K562 (cell line): ENCODE measurements around the gene CEP57. TPM values are rescaled to one million over a fixed set of nuclear protein-coding genes. Genes with fewer than 3 reads are reported as not detected.
A peak's percentile ranks its signal among the peaks of the same experiment; 100 is the strongest.

Experiments
- ADNP ChIP-seq: fragments of 200-800 bp; sonication (Bioruptor generic); IDR thresholded peaks from 2 replicates; pipeline ENCODE4 v1.6.1; 2016; ENCODE audit warnings: missing genetic modification characterization, missing compliant biosample characterization
- CAMTA2 ChIP-seq: fragments of 250-450 bp; sonication (Bioruptor Pico); conservative IDR thresholded peaks from 2 replicates; pipeline ENCODE4 v1.5.1; 2022
- CEBPZ ChIP-seq: fragments of 150-350 bp; IDR thresholded peaks from 2 replicates; pipeline ENCODE4 v1.6.1; 2014; ENCODE audit warnings: low read depth, mild to moderate bottlenecking, low read length, borderline replicate concordance
- COPS2 ChIP-seq: fragments of 450-650 bp; conservative IDR thresholded peaks from 2 replicates; pipeline ENCODE4 v1.6.1; 2016; ENCODE audit warnings: mild to moderate bottlenecking, moderate library complexity
- E2F1 ChIP-seq: sonication (generic); formaldehyde crosslinking; IDR thresholded peaks from 2 replicates; pipeline ENCODE4 v1.8.1; 2023; ENCODE audit warnings: mild to moderate bottlenecking, missing genetic modification reagents, moderate library complexity
- ETV5 ChIP-seq: sonication (generic); formaldehyde crosslinking; IDR thresholded peaks from 2 replicates; pipeline ENCODE4 v1.4.0; 2020; ENCODE audit warnings: low read depth, mild to moderate bottlenecking, missing genetic modification reagents
- HMG20A ChIP-seq: fragments of 450-650 bp; formaldehyde crosslinking; conservative IDR thresholded peaks from 2 replicates; pipeline ENCODE4 v1.4.0; 2020; ENCODE audit warnings: mild to moderate bottlenecking, mixed read lengths
- HNRNPK ChIP-seq: fragments of 200-400 bp; formaldehyde crosslinking; IDR thresholded peaks from one replicate; pipeline ENCODE4 v1.6.1; 2018; ENCODE audit warnings: mild to moderate bottlenecking, low read depth, low read length; ENCODE audit not compliant: poor library complexity, severe bottlenecking
- HOMEZ ChIP-seq: fragments of 250-450 bp; sonication (Bioruptor Pico); IDR thresholded peaks from 2 replicates; pipeline ENCODE4 v1.4.0; 2020; ENCODE audit warnings: mild to moderate bottlenecking, moderate library complexity
- ILK ChIP-seq: fragments of 450-650 bp; IDR thresholded peaks from 2 replicates; pipeline ENCODE4 v1.6.1; 2016; ENCODE audit warnings: missing genetic modification characterization, low read depth, mild to moderate bottlenecking, missing compliant biosample characterization, moderate library complexity, borderline replicate concordance
- JUN ChIP-seq, 2 experiments: sonication (generic) in 1 of 2; formaldehyde crosslinking in 1 of 2; IDR thresholded peaks; 2 replicates each; pipeline versions ENCODE4 v1.6.1 to v1.8.0; 2012 to 2022; ENCODE audit warnings: borderline replicate concordance in 2 of 2, mild to moderate bottlenecking in 2 of 2, improper control_type of control experiment in 1 of 2, low read depth in 1 of 2, low read length in 1 of 2, missing genetic modification reagents in 1 of 2
- MNT ChIP-seq, 2 experiments: fragments of 450-650 bp; conservative IDR thresholded peaks; 2 replicates each; pipeline ENCODE4 v1.6.1; 2017; ENCODE audit warnings: mild to moderate bottlenecking in 2 of 2, moderate library complexity in 2 of 2
- UBTF ChIP-seq, 2 experiments: IDR thresholded peaks; 2 replicates each; pipeline ENCODE4 v1.6.1; 2012; ENCODE audit warnings: improper control_type of control experiment in 2 of 2, low read depth in 2 of 2, low read length in 2 of 2, borderline replicate concordance in 1 of 2
- ZFP1 ChIP-seq: fragments of 450-650 bp; formaldehyde crosslinking; IDR thresholded peaks from 2 replicates; pipeline ENCODE4 v1.4.0; 2020; ENCODE audit warnings: mild to moderate bottlenecking, mixed read lengths
- polyA plus RNA-seq, 8 experiments: library from polyadenylated mRNA; depleted of rRNA in 4 of 8; stranded (reverse) in 5 of 8; unstranded in 3 of 8; fragments of >200 nt; fragmentation: Nextera tagmentation in 2 of 8; fragmentation: Illumina TruSeq in 1 of 8; extraction: Ambion mirVana in 2 of 8; extraction: Trizol in 1 of 8; gene quantifications; 2 replicates each; pipeline versions ENCODE4 v1.2.1 to v1.2.3, GENCODE V29; 2011 to 2014; ENCODE audit warnings: inconsistent platforms in 1 of 8, missing spikeins in 1 of 8
- total RNA-seq, 7 experiments: library from RNA; depleted of rRNA in 6 of 7; stranded (reverse); fragments of >200 nt in 6 of 7; fragmentation: Illumina TruSeq in 2 of 7; extraction: Trizol in 2 of 7; gene quantifications; 2 replicates each; pipeline versions ENCODE4 v1.2.1 to v1.2.3, GENCODE V29; 2011 to 2021; ENCODE audit warnings: low replicate concordance in 1 of 7

CEP57 gene
- total and polyA plus RNA-seq, 9 of the 15 experiments (the other 6 are each of a cell fraction or from before 2014, with no cell fraction given): 25.1 to 88.1 (median 65.2) TPM

- TF ChIP-seq MNT (conservative IDR thresholded peaks at IDR 0.05) (peak; percentile 13 to 47; a peak in 3 of 4 replicates), UBTF (IDR thresholded peaks at IDR 0.05; ENCODE audit: borderline replicate concordance in 1 of 2, low read depth in 2 of 2, low read length in 2 of 2) (no peak), HOMEZ (CRISPR knock-in tag) (no peak), CAMTA2 (CRISPR knock-in tag) (no peak), HNRNPK (no peak), JUN (IDR thresholded peaks at IDR 0.05; ENCODE audit: borderline replicate concordance, low read depth, low read length) (peak; percentile 72; the same call in 1 of the 2 replicates), JUN (CRISPR knock-in tag; IDR thresholded peaks at IDR 0.05; ENCODE audit: borderline replicate concordance) (0 out of 2 replicates have a peak, but pooled peaks have one; percentile 59), ILK (tag) (no peak), ADNP (tag) (no peak), COPS2 (no peak), ZFP1 (CRISPR knock-in tag) (no peak), HMG20A (CRISPR knock-in tag) (no peak), ETV5 (CRISPR knock-in tag) (no peak; the same call in 1 of the 2 replicates), CEBPZ (no peak), E2F1 (CRISPR knock-in tag) (peak; percentile 76; the same call in 1 of the 2 replicates)
Observed at GRCh38 chr11:95790123-95790932, at the start of gene CEP57 (continued).
